GM23248 (cell line): ENCODE results near the gene FRMD5. TPM values are rescaled to one million over a fixed set of nuclear protein-coding genes. Genes with fewer than 3 reads are reported as not detected.

ENCODE experiments used
- DNase-seq: peaks from one replicate; pipeline ENCODE4 v3.0.0-alpha.2; 2015
- H2AFZ ChIP-seq: fragments of 200-600 bp; sonication (generic); 2 replicates; pipeline ENCODE4 v1.6.1; 2016; ENCODE audit warnings: antibody characterized with exemption
- H3F3A ChIP-seq: fragments of 200-600 bp; sonication (generic); 2 replicates; pipeline ENCODE4 v1.6.1; 2016; ENCODE audit warnings: mild to moderate bottlenecking, antibody characterized with exemption, mixed run types; ENCODE audit not compliant: insufficient read depth
- H3K27ac ChIP-seq: fragments of 200-600 bp; sonication (generic); 2 replicates; pipeline ENCODE4 v1.5.1; 2016; ENCODE audit warnings: mild to moderate bottlenecking
- H3K27me3 ChIP-seq: fragments of 200-600 bp; sonication (generic); replicated peaks from 2 replicates; pipeline ENCODE4 v1.6.1; 2016; ENCODE audit warnings: mild to moderate bottlenecking; ENCODE audit not compliant: insufficient read depth
- H3K36me3 ChIP-seq: fragments of 200-600 bp; sonication (generic); 2 replicates; pipeline ENCODE4 v1.6.1; 2016; ENCODE audit warnings: low read depth, mild to moderate bottlenecking
- H3K4me1 ChIP-seq: fragments of 200-600 bp; sonication (generic); 2 replicates; pipeline ENCODE4 v1.6.1; 2016; ENCODE audit warnings: mild to moderate bottlenecking; ENCODE audit not compliant: insufficient read depth
- H3K4me2 ChIP-seq: fragments of 200-600 bp; sonication (generic); one replicate; pipeline ENCODE4 v1.6.1; 2016; ENCODE audit warnings: mild to moderate bottlenecking; ENCODE audit not compliant: unreplicated experiment
- H3K4me3 ChIP-seq: fragments of 200-600 bp; sonication (generic); 2 replicates; pipeline ENCODE4 v1.5.1; 2016; ENCODE audit warnings: mild to moderate bottlenecking
- H3K79me2 ChIP-seq: fragments of 200-600 bp; sonication (generic); 2 replicates; pipeline ENCODE4 v1.6.1; 2016; ENCODE audit warnings: mild to moderate bottlenecking; ENCODE audit not compliant: insufficient read depth
- H3K9ac ChIP-seq: fragments of 200-600 bp; sonication (generic); 2 replicates; pipeline ENCODE4 v1.6.1; 2016; ENCODE audit warnings: mild to moderate bottlenecking
- H3K9me2 ChIP-seq: fragments of 200-600 bp; sonication (generic); 2 replicates; pipeline ENCODE4 v1.6.1; 2016; ENCODE audit warnings: mixed run types, mild to moderate bottlenecking, moderate library complexity; ENCODE audit not compliant: insufficient read depth
- H3K9me3 ChIP-seq: fragments of 200-600 bp; sonication (generic); one replicate; pipeline ENCODE4 v1.6.1; 2017; ENCODE audit warnings: low read depth
- H4K20me1 ChIP-seq: fragments of 200-600 bp; sonication (generic); 2 replicates; pipeline ENCODE4 v1.6.0; 2016; ENCODE audit not compliant: insufficient read depth
- EZH2 ChIP-seq: fragments of 200-600 bp; sonication (generic); IDR thresholded peaks from 2 replicates; pipeline ENCODE4 v1.6.1; 2018; ENCODE audit warnings: antibody characterized with exemption, mild to moderate bottlenecking; ENCODE audit not compliant: insufficient read depth, poor library complexity, severe bottlenecking
- EZH2phosphoT487 ChIP-seq: fragments of 200-600 bp; sonication (generic); IDR thresholded peaks from 2 replicates; pipeline ENCODE4 v1.6.1; 2018; ENCODE audit warnings: antibody characterized with exemption, moderate library complexity, mild to moderate bottlenecking, low read depth; ENCODE audit not compliant: insufficient read depth
- WGBS, 2 experiments: methylation state at CpG; one replicate each; pipeline ENCODE4 v1.1.6; 2015 to 2017; ENCODE audit warnings: low lambda C conversion rate in 2 of 2, low coverage in 1 of 2; ENCODE audit errors: missing lambda C conversion rate in 2 of 2; 5-methylcytosine and 5-hydroxymethylcytosine counted together
- in situ Hi-C: fragments of 300-500 bp; cut with MboI; formaldehyde crosslinking; loops from 2 replicates; pipeline ENCODE4 v1.15.0; 2020
- polyA plus RNA-seq: library from polyadenylated mRNA; unstranded; fragments of >200 nt; fragmentation: Nextera tagmentation; extraction: Ambion mirVana; gene quantifications from 2 replicates; pipeline ENCODE4 v1.2.1, GENCODE V29; 2016
- total RNA-seq: library from RNA; depleted of rRNA; stranded (reverse); fragments of >200 nt; shearing (Covaris generic); gene quantifications from 2 replicates; pipeline ENCODE4 v1.2.3, GENCODE V29; 2014

FRMD5 gene
- total and polyA plus RNA-seq, 2 experiments from 2014 or later, result 0.65 to 2.9 TPM

- no peak for DNase-seq
- Histone ChIP-seq H2AFZ (no peak overlapping the region), H4K20me1 (no peaks in the 10 kb centered on the region), H3K79me2 (no peaks in the 10 kb centered on the region), H3K4me1 (no peaks in the 10 kb centered on the region), H3K9me2 (no peaks in the 10 kb centered on the region), H3F3A (no peaks in the 10 kb centered on the region), H3K9ac (no peak overlapping the region), H3K36me3 (no peaks in the 10 kb centered on the region), H3K4me2 (no peak overlapping the region), H3K27ac (no peak overlapping the region), H3K9me3 (no peaks in the 10 kb centered on the region), H3K27me3 (no peaks in the 10 kb centered on the region), H3K4me3 (no peak overlapping the region)
- TF ChIP-seq EZH2phosphoT487 (no peak), EZH2 (no peak)
- WGBS, 2 experiments, result 85 to 92% methylated on average over 5 of the region's 5 CpGs
- in situ Hi-C loops, result no loop called here
These were observed 65.2 kb downstream of the FRMD5 start for GRCh38 chr15:44129911-44130310.

- H4K20me1 ChIP-seq, result no peaks in the 10 kb centered on the region
- no peaks in the 10 kb centered on the region for H3K9me3 ChIP-seq
- no peaks in the 10 kb centered on the region for H3K36me3 ChIP-seq
- TF ChIP-seq EZH2 (no peak), EZH2phosphoT487 (no peak)
- H3K79me2 ChIP-seq, result no peaks in the 10 kb centered on the region
- no peak overlapping the region for H2AFZ ChIP-seq
- H3K27ac ChIP-seq, result no peak overlapping the region
- DNase-seq, result no peak
- no peaks in the 10 kb centered on the region for H3K27me3 ChIP-seq
- no peak overlapping the region for H3K4me3 ChIP-seq
- no peaks in the 10 kb centered on the region for H3K4me1 ChIP-seq
- H3K9ac ChIP-seq, result no peak overlapping the region
- H3K4me2 ChIP-seq, result no peak overlapping the region
- no peaks in the 10 kb centered on the region for H3K9me2 ChIP-seq
- in situ Hi-C loops, result no loop called here
- H3F3A ChIP-seq, result no peaks in the 10 kb centered on the region
These were observed 66.6 kb downstream of the FRMD5 start for GRCh38 chr15:44128443-44128842.

- Histone ChIP-seq H3K36me3 (no peaks in the 10 kb centered on the region), H3K9ac (no peak overlapping the region), H3K79me2 (no peaks in the 10 kb centered on the region), H3K27ac (no peak overlapping the region), H3K27me3 (no peaks in the 10 kb centered on the region), H3F3A (no peaks in the 10 kb centered on the region), H3K9me2 (no peaks in the 10 kb centered on the region), H2AFZ (no peak overlapping the region), H3K4me3 (no peak overlapping the region), H3K4me2 (no peak overlapping the region), H3K4me1 (no peaks in the 10 kb centered on the region), H3K9me3 (no peaks in the 10 kb centered on the region), H4K20me1 (no peaks in the 10 kb centered on the region)
- TF ChIP-seq EZH2, result no peak
- TF ChIP-seq EZH2phosphoT487, result no peak
- WGBS, 2 experiments, result 91 to 93% methylated on average over 2 of the region's 2 CpGs
- DNase-seq, result no peak
- in situ Hi-C loops, result no loop called here
These were observed 69.2 kb downstream of the FRMD5 start for GRCh38 chr15:44125879-44126278.

GRCh38 chr15:44102675-44103254 lies 92.3 kb downstream of the FRMD5 start:
- peak overlapping the region; percentile 44; the same call in 1 of the 2 replicates for H3K4me3 ChIP-seq
- H3K79me2 ChIP-seq, result no peaks in the 10 kb centered on the region
- in situ Hi-C loops, result no loop called here
- peaks cover 45% of the 10 kb centered on the region for H3F3A ChIP-seq
- H3K36me3 ChIP-seq, result no peaks in the 10 kb centered on the region
- H3K9me2 ChIP-seq, result no peaks in the 10 kb centered on the region
- peak overlapping the region; percentile 89 for H3K27ac ChIP-seq
- DNase-seq, result peak; percentile 99
- H3K4me1 ChIP-seq, result peaks cover 47% of the 10 kb centered on the region
- H3K27me3 ChIP-seq, result no peaks in the 10 kb centered on the region
- no peaks in the 10 kb centered on the region for H4K20me1 ChIP-seq
- H3K9me3 ChIP-seq, result no peaks in the 10 kb centered on the region
- TF ChIP-seq EZH2phosphoT487 (no peak), EZH2 (no peak)
- H3K9ac ChIP-seq, result peak overlapping the region; percentile 61
- no peak overlapping the region for H2AFZ ChIP-seq
- H3K4me2 ChIP-seq, result peak overlapping the region; percentile 73

- peak; percentile 57 for DNase-seq
- no peaks in the 10 kb centered on the region for H3K27me3 ChIP-seq
- peak overlapping the region; percentile 44 for H3K4me3 ChIP-seq
- no peak overlapping the region for H2AFZ ChIP-seq
- no peaks in the 10 kb centered on the region for H3K9me2 ChIP-seq
- H4K20me1 ChIP-seq, result no peaks in the 10 kb centered on the region
- H3F3A ChIP-seq, result peaks cover 45% of the 10 kb centered on the region
- in situ Hi-C loops, result no loop called here
- WGBS, 2 experiments, result 0 to 5% methylated on average over 1 of the region's 1 CpG
- H3K27ac ChIP-seq, result peak overlapping the region; percentile 89
- H3K9ac ChIP-seq, result peak overlapping the region; percentile 38
- TF ChIP-seq EZH2phosphoT487, result no peak
- TF ChIP-seq EZH2, result no peak
- no peaks in the 10 kb centered on the region for H3K36me3 ChIP-seq
- H3K4me2 ChIP-seq, result peak overlapping the region; percentile 73
- H3K4me1 ChIP-seq, result peaks cover 47% of the 10 kb centered on the region
- no peaks in the 10 kb centered on the region for H3K9me3 ChIP-seq
- H3K79me2 ChIP-seq, result no peaks in the 10 kb centered on the region
These were observed 93.1 kb downstream of the FRMD5 start for GRCh38 chr15:44101944-44102343.
